C4-2B (cell line): ENCODE results near the gene HERC4.
"Not testable (repeated sequence)": the region's sequence is repeated elsewhere in the genome, so short reads cannot be mapped to it uniquely, and the experiment has no call there.

ENCODE experiments used
- H3K27ac ChIP-seq: fragments of 450-650 bp; 2 replicates; pipeline ENCODE4 v1.5.1; 2017
- CTCF ChIP-seq: fragments of 450-650 bp; conservative IDR thresholded peaks from 2 replicates; pipeline ENCODE4 v1.5.1; 2017; ENCODE audit warnings: mild to moderate bottlenecking
- ZFX ChIP-seq: fragments of 450-650 bp; IDR thresholded peaks from 2 replicates; pipeline ENCODE4 v1.6.1; 2017

Gene HERC4

GRCh38 chr10:67893637-67894036 is 181.4 kb downstream of the HERC4 start:
- TF ChIP-seq CTCF = no peak
- TF ChIP-seq ZFX = no peak
- no peak overlapping the region for H3K27ac ChIP-seq

GRCh38 chr10:67884842-67885670 is 190.0 kb downstream of the HERC4 start:
- peak overlapping the region; percentile 86 for H3K27ac ChIP-seq

GRCh38 chr10:67884313-67884841 is 190.7 kb downstream of the HERC4 start, which contains the start of gene SIRT1:
Gene SIRT1, plus strand, starts transcription at chr10:67884656. Its CDS starts 66 bp downstream, at chr10:67884722.
- peak within 1 kb of the TSS; percentile 86 for H3K27ac ChIP-seq
- TF ChIP-seq ZFX (no peak), CTCF (no peak; the same call in 1 of the 2 replicates)

More at GRCh38 chr10:67884842-67885670, 190.0 kb downstream of the HERC4 start:
- TF ChIP-seq ZFX (peak; percentile 89), CTCF (peak; percentile 33)

GRCh38 chr10:67883710-67884312 is 191.3 kb downstream of the HERC4 start:
- H3K27ac ChIP-seq = peak overlapping the region; percentile 86
- no peak for TF ChIP-seq CTCF
- no peak for TF ChIP-seq ZFX

GRCh38 chr10:67878133-67878532 is 196.9 kb downstream of the HERC4 start:
- TF ChIP-seq ZFX = no peak
- no peak for TF ChIP-seq CTCF
- H3K27ac ChIP-seq = no peak overlapping the region

- H3K27ac ChIP-seq = not testable (repeated sequence)
Observed at GRCh38 chr10:67877421-67877820, 197.7 kb downstream of the HERC4 start.

- H3K27ac ChIP-seq = no peak overlapping the region
- no peak for TF ChIP-seq ZFX
- no peak for TF ChIP-seq CTCF
Observed at GRCh38 chr10:67875340-67876238, 199.5 kb downstream of the HERC4 start.
